ENCODE data around the gene CNKSR1.

The CNKSR1 gene

DNA sequence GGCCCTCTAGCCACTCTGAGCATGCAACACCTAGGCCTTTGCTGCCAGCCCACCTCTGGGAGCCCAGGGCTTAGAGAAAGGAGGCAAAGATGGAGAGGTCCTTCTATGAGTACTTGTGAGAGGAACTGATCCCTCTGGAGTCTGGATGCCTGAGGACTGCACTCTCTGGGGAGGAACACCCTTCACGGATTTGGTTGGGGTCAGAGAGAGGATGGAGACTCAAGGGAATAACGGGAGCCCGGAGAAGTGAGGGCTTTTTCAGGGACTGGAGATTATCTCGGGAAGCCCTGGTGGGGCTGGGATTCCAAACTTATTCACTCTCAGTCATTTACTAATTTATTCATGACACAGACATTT is 8.1 kb upstream of the CNKSR1 start:
- Mint-ChIP-seq H3K4me3 (peak overlapping the region; percentile 87 to 91 (median 89)), H3K9me3 (no peaks in the 10 kb centered on the region), H3K27me3 (ENCODE audit: low read depth) (peaks cover 8% of the 10 kb centered on the region), H3K4me1 (peaks cover 26% of the 10 kb centered on the region), H3K27ac (peak overlapping the region; percentile 71 to 83 (median 73)), H3K36me3 (ENCODE audit: low read depth) (no peaks in the 10 kb centered on the region)
- TF ChIP-seq, protein P1, sequence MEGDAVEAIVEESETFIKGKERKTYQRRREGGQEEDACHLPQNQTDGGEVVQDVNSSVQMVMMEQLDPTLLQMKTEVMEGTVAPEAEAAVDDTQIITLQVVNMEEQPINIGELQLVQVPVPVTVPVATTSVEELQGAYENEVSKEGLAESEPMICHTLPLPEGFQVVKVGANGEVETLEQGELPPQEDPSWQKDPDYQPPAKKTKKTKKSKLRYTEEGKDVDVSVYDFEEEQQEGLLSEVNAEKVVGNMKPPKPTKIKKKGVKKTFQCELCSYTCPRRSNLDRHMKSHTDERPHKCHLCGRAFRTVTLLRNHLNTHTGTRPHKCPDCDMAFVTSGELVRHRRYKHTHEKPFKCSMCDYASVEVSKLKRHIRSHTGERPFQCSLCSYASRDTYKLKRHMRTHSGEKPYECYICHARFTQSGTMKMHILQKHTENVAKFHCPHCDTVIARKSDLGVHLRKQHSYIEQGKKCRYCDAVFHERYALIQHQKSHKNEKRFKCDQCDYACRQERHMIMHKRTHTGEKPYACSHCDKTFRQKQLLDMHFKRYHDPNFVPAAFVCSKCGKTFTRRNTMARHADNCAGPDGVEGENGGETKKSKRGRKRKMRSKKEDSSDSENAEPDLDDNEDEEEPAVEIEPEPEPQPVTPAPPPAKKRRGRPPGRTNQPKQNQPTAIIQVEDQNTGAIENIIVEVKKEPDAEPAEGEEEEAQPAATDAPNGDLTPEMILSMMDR (IDR thresholded peaks at IDR 0.05; ENCODE audit: unreplicated experiment in 3 of 3) = no peak

GRCh38 chr1:26169669-26170471 is 7.4 kb upstream of the CNKSR1 start, which contains the start of gene ZNF593:
Gene ZNF593 (plus strand): TSS chr1:26169908. CDS start chr1:26169984, 76 bp downstream.
- TF ChIP-seq, protein P1 (IDR thresholded peaks at IDR 0.05; ENCODE audit: unreplicated experiment in 3 of 3) = peak; percentile 87 to 95 (median 91)
- Mint-ChIP-seq H3K27ac (peak within 1 kb of the TSS; percentile 71 to 83 (median 73)), H3K4me3 (peak within 1 kb of the TSS; percentile 87 to 91 (median 89)), H3K9me3 (no peaks in the 10 kb centered on the region), H3K27me3 (ENCODE audit: low read depth) (peaks cover 2% of the 10 kb centered on the region), H3K4me1 (peaks cover 23% of the 10 kb centered on the region), H3K36me3 (ENCODE audit: low read depth) (no peaks in the 10 kb centered on the region)

- H3K27ac Mint-ChIP-seq = peak overlapping the region in 2 of 3 experiments; percentile 55 to 72
- H3K9me3 Mint-ChIP-seq = no peaks in the 10 kb centered on the region
- TF ChIP-seq, protein P1 (IDR thresholded peaks at IDR 0.05; ENCODE audit: unreplicated experiment in 3 of 3) = no peak
- H3K4me1 Mint-ChIP-seq = peaks cover 17% of the 10 kb centered on the region
- H3K36me3 Mint-ChIP-seq (ENCODE audit: low read depth) = no peaks in the 10 kb centered on the region
- H3K4me3 Mint-ChIP-seq = peak overlapping the region; percentile 87 to 91 (median 89)
- no peaks in the 10 kb centered on the region for H3K27me3 Mint-ChIP-seq (ENCODE audit: low read depth)
Measured at GRCh38 chr1:26170472-26170821, 6.8 kb upstream of the CNKSR1 start.

DNA sequence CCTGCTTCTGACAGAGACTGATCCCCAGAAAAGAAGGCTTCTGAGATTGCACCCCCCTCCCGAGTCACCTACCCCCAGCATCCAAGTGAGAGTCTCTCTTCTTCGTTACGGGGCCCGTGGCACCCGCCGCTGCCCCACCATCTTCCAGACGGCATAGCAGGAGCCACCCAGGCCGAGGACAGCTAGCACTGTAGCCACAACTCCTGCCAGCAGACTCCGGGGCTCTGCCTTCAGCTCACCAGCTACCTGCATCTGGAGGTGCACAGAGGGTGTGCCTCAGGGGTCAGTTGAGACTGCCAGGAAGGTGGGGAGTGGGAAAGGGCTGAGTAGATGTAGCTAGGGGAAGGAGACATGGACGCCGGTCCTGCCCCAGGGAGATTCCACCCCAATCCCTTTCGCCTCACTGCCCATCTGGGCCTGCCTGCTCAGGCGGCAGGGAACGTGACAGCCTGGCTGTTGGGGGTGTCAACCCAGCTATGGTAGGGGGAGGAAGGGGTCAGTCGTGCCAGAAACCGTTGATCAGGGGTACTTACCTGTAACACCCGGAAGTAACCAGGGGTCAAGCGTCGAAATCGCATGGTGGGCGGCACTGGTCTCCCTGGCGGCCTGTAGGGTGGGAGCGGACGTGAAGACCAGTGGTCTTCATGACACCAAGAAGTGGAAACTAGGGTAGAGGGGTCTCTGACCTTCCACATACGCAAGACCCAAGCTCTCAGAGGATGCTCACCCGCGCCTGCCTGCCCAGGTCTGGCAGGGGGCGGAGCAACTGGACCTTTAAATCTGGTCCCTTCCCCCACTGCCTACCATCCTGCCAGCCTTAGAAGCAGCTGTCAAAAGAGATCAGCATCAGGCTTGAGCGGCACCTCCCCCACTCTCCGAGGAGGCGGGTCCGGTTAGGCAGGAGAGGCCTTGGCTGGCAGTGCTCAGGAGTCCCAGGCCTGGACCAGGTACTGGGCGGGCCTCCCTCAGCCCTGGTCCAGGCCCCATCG is 5.9 kb upstream of the CNKSR1 start, which contains the start of gene ZNF593OS:
Gene ZNF593OS (minus strand): TSS at position 749 of the 989 bp plus-strand sequence. CDS start 171 bp downstream, at position 578.
- H3K27me3 Mint-ChIP-seq (ENCODE audit: low read depth) = no peaks in the 10 kb centered on the region
- H3K36me3 Mint-ChIP-seq (ENCODE audit: low read depth) = no peaks in the 10 kb centered on the region
- no peaks in the 10 kb centered on the region for H3K9me3 Mint-ChIP-seq
- peaks cover 13% of the 10 kb centered on the region for H3K4me1 Mint-ChIP-seq
- H3K27ac Mint-ChIP-seq = no peak within 1 kb of the TSS
- H3K4me3 Mint-ChIP-seq = peak within 1 kb of the TSS; percentile 87 to 91 (median 89)
- TF ChIP-seq, protein P1 (IDR thresholded peaks at IDR 0.05; ENCODE audit: unreplicated experiment in 3 of 3) = no peak

GRCh38 chr1:26175346-26175745 is 1.9 kb upstream of the CNKSR1 start:
- Mint-ChIP-seq H3K36me3 (ENCODE audit: low read depth) (no peaks in the 10 kb centered on the region), H3K4me1 (no peaks in the 10 kb centered on the region), H3K27me3 (ENCODE audit: low read depth) (no peaks in the 10 kb centered on the region), H3K27ac (no peak overlapping the region), H3K9me3 (no peaks in the 10 kb centered on the region), H3K4me3 (no peak overlapping the region)
- TF ChIP-seq, protein P1 (IDR thresholded peaks at IDR 0.05; ENCODE audit: unreplicated experiment in 3 of 3) = no peak

Measured in nephron (organoid).